Liver (tissue), 3 donors: Measurements from ENCODE around the gene LHFPL2.

Experiments
- GABPA ChIP-seq, 2 donors: IDR thresholded peaks in 1 of 2; conservative IDR thresholded peaks in 1 of 2; 2 replicates each; pipeline ENCODE4 v1.6.1; 2016; ENCODE audit warnings: antibody characterized with exemption in 2 of 2, mild to moderate bottlenecking in 1 of 2, moderate library complexity in 1 of 2
- JUND ChIP-seq, 2 donors: IDR thresholded peaks; 2 replicates each; pipeline ENCODE4 v1.6.1; 2016; ENCODE audit warnings: antibody characterized with exemption in 2 of 2
- SP1 ChIP-seq: IDR thresholded peaks from 2 replicates; pipeline ENCODE4 v1.6.1; 2018; ENCODE audit warnings: antibody characterized with exemption, mild to moderate bottlenecking
- TF ChIP-seq, protein P1 (sequence below): fragments of 150-350 bp; IDR thresholded peaks from 2 replicates; pipeline ENCODE4 v1.5.1; 2017; ENCODE audit warnings: improper control_type of control experiment, low read depth, low read length; ENCODE audit not compliant: missing input control
- TF ChIP-seq, protein P2 (sequence below): IDR thresholded peaks from 2 replicates; pipeline ENCODE4 v1.6.1; 2016; ENCODE audit warnings: antibody characterized with exemption, mild to moderate bottlenecking
- donor health status: healthy.
- donor health status: healthy.

DNA sequence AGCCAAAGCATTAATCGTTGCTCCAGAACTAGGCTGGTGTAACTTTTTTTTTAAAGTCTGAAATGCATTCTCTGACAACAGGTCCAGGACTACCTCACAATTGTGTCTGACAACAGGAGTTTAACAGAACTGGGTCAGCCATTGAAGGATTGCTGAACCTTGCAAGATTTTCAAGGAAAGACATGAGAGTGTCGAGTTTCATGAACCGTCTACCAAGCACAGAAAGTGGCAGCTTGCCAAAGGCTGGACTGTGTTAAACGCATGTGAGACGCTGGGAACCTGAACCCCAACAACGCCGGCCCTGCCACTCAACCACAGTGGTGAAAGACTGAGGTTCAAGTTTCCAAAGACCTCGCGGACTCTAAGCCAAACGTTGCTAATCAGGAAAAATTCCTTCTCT, 79.1 kb downstream of the LHFPL2 start:
- TF ChIP-seq, protein P1, sequence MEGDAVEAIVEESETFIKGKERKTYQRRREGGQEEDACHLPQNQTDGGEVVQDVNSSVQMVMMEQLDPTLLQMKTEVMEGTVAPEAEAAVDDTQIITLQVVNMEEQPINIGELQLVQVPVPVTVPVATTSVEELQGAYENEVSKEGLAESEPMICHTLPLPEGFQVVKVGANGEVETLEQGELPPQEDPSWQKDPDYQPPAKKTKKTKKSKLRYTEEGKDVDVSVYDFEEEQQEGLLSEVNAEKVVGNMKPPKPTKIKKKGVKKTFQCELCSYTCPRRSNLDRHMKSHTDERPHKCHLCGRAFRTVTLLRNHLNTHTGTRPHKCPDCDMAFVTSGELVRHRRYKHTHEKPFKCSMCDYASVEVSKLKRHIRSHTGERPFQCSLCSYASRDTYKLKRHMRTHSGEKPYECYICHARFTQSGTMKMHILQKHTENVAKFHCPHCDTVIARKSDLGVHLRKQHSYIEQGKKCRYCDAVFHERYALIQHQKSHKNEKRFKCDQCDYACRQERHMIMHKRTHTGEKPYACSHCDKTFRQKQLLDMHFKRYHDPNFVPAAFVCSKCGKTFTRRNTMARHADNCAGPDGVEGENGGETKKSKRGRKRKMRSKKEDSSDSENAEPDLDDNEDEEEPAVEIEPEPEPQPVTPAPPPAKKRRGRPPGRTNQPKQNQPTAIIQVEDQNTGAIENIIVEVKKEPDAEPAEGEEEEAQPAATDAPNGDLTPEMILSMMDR, result no peak
- TF ChIP-seq, protein P2, sequence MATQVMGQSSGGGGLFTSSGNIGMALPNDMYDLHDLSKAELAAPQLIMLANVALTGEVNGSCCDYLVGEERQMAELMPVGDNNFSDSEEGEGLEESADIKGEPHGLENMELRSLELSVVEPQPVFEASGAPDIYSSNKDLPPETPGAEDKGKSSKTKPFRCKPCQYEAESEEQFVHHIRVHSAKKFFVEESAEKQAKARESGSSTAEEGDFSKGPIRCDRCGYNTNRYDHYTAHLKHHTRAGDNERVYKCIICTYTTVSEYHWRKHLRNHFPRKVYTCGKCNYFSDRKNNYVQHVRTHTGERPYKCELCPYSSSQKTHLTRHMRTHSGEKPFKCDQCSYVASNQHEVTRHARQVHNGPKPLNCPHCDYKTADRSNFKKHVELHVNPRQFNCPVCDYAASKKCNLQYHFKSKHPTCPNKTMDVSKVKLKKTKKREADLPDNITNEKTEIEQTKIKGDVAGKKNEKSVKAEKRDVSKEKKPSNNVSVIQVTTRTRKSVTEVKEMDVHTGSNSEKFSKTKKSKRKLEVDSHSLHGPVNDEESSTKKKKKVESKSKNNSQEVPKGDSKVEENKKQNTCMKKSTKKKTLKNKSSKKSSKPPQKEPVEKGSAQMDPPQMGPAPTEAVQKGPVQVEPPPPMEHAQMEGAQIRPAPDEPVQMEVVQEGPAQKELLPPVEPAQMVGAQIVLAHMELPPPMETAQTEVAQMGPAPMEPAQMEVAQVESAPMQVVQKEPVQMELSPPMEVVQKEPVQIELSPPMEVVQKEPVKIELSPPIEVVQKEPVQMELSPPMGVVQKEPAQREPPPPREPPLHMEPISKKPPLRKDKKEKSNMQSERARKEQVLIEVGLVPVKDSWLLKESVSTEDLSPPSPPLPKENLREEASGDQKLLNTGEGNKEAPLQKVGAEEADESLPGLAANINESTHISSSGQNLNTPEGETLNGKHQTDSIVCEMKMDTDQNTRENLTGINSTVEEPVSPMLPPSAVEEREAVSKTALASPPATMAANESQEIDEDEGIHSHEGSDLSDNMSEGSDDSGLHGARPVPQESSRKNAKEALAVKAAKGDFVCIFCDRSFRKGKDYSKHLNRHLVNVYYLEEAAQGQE, result no peak
- TF ChIP-seq JUND (IDR thresholded peaks at IDR 0.05), result no peak
- no peak for TF ChIP-seq GABPA (IDR thresholded peaks at IDR 0.05 in 1 of 2, conservative IDR thresholded peaks at IDR 0.05 in 1 of 2)
- TF ChIP-seq SP1, result no peak
